OCI-LY1 (cell line): ENCODE data around the gene PIP5K1C.

Experiments used
- H2AFZ ChIP-seq: fragments of 200-600 bp; sonication (generic), shearing (Covaris generic); 2 replicates; pipeline ENCODE4 v1.6.0; 2014; ENCODE audit warnings: antibody characterized with exemption, mild to moderate bottlenecking, low read length
- H3F3A ChIP-seq: fragments of 200-600 bp; sonication (generic), shearing (Covaris generic); 2 replicates; pipeline ENCODE4 v1.6.0; 2014; ENCODE audit warnings: mild to moderate bottlenecking, antibody characterized with exemption, low read length, moderate library complexity; ENCODE audit not compliant: insufficient read depth
- H3K27ac ChIP-seq: fragments of 200-600 bp; sonication (generic); 2 replicates; pipeline ENCODE4 v1.5.1; 2014; ENCODE audit warnings: low read length, mixed run types, mild to moderate bottlenecking, low read depth; ENCODE audit not compliant: poor library complexity, severe bottlenecking
- H3K27me3 ChIP-seq: fragments of 200-600 bp; sonication (generic); 2 replicates; pipeline ENCODE4 v1.6.0; 2014; ENCODE audit warnings: antibody characterized with exemption, mild to moderate bottlenecking, low read length, moderate library complexity; ENCODE audit not compliant: insufficient read depth
- H3K36me3 ChIP-seq: fragments of 200-600 bp; sonication (generic); 2 replicates; pipeline ENCODE4 v1.6.1; 2014; ENCODE audit warnings: mild to moderate bottlenecking, antibody characterized with exemption, low read length, moderate library complexity, mixed read lengths; ENCODE audit not compliant: insufficient read depth
- H3K4me1 ChIP-seq: fragments of 200-600 bp; sonication (generic); 2 replicates; pipeline ENCODE4 v1.5.1; 2014; ENCODE audit warnings: mild to moderate bottlenecking, low read length, moderate library complexity; ENCODE audit not compliant: insufficient read depth, severe bottlenecking
- H3K4me2 ChIP-seq: fragments of 200-600 bp; sonication (generic), shearing (Covaris generic); 2 replicates; pipeline ENCODE4 v1.6.1; 2014; ENCODE audit warnings: low read length
- H3K4me3 ChIP-seq: fragments of 200-600 bp; sonication (generic); 2 replicates; pipeline ENCODE4 v1.5.1; 2014; ENCODE audit warnings: low read length, low read depth, mild to moderate bottlenecking, mixed read lengths; ENCODE audit not compliant: poor library complexity, severe bottlenecking
- H3K79me2 ChIP-seq: fragments of 200-600 bp; shearing (Covaris generic); 2 replicates; pipeline ENCODE4 v1.6.1; 2016; ENCODE audit warnings: mixed run types, low read length, mixed read lengths; ENCODE audit not compliant: insufficient read depth
- H3K9ac ChIP-seq: fragments of 200-600 bp; sonication (generic), shearing (Covaris generic); 2 replicates; pipeline ENCODE4 v1.6.1; 2014; ENCODE audit warnings: mild to moderate bottlenecking, low read length, mixed read lengths
- H3K9me2 ChIP-seq: fragments of 200-600 bp; sonication (generic), shearing (Covaris generic); 2 replicates; pipeline ENCODE4 v1.6.1; 2014; ENCODE audit warnings: low read depth, mild to moderate bottlenecking, low read length, mixed read lengths
- H3K9me3 ChIP-seq: fragments of 200-600 bp; shearing (Covaris generic); 2 replicates; pipeline ENCODE4 v1.6.1; 2014; ENCODE audit warnings: low read length, mixed read lengths
- H4K20me1 ChIP-seq: fragments of 200-600 bp; sonication (generic), shearing (Covaris generic); 2 replicates; pipeline ENCODE4 v1.6.0; 2016; ENCODE audit warnings: mild to moderate bottlenecking, low read length; ENCODE audit not compliant: insufficient read depth
- CTCF ChIP-seq: fragments of 200-600 bp; sonication (generic), shearing (Covaris generic); IDR thresholded peaks from 2 replicates; pipeline ENCODE4 v1.5.1; 2017; ENCODE audit warnings: mild to moderate bottlenecking, antibody characterized with exemption, low read length, moderate library complexity, mixed read lengths
- EZH2 ChIP-seq: fragments of 200-600 bp; sonication (generic), shearing (Covaris generic); IDR thresholded peaks from 2 replicates; pipeline ENCODE4 v1.8.0; 2017; ENCODE audit warnings: borderline replicate concordance, mixed run types, mild to moderate bottlenecking, antibody characterized with exemption, low read length, moderate library complexity, mixed read lengths

The PIP5K1C gene

GRCh38 chr19:3698386-3698950 is 1.8 kb downstream of the PIP5K1C start:
- H3K4me3 ChIP-seq: no peak overlapping the region

GRCh38 chr19:3697671-3698385 is 2.4 kb downstream of the PIP5K1C start:
- Histone ChIP-seq H3K27ac (no peak overlapping the region), H3K4me1 (peaks cover 10% of the 10 kb centered on the region), H3K9me2 (no peaks in the 10 kb centered on the region), H3K79me2 (no peaks in the 10 kb centered on the region), H3K4me3 (no peak overlapping the region), H3F3A (no peaks in the 10 kb centered on the region), H3K9ac (no peak overlapping the region), H3K36me3 (no peaks in the 10 kb centered on the region), H2AFZ (no peak overlapping the region), H3K4me2 (no peak overlapping the region), H3K9me3 (no peaks in the 10 kb centered on the region), H3K27me3 (peaks cover 9% of the 10 kb centered on the region; the same call in 1 of the 2 replicates), H4K20me1 (no peaks in the 10 kb centered on the region)
- TF ChIP-seq CTCF (no peak), EZH2 (no peak)

More at GRCh38 chr19:3698386-3698950, 1.8 kb downstream of the PIP5K1C start:
- no peaks in the 10 kb centered on the region for H3K9me3 ChIP-seq
- H2AFZ ChIP-seq: no peak overlapping the region
- no peak overlapping the region for H3K27ac ChIP-seq
- no peak overlapping the region for H3K4me2 ChIP-seq
- TF ChIP-seq EZH2: no peak
- no peak for TF ChIP-seq CTCF
- H4K20me1 ChIP-seq: no peaks in the 10 kb centered on the region
- H3K36me3 ChIP-seq: no peaks in the 10 kb centered on the region
- H3K9me2 ChIP-seq: no peaks in the 10 kb centered on the region
- no peaks in the 10 kb centered on the region for H3F3A ChIP-seq
- H3K79me2 ChIP-seq: no peaks in the 10 kb centered on the region
- H3K4me1 ChIP-seq: peaks cover 10% of the 10 kb centered on the region
- H3K27me3 ChIP-seq: peaks cover 9% of the 10 kb centered on the region; the same call in 1 of the 2 replicates
- H3K9ac ChIP-seq: no peak overlapping the region

- Histone ChIP-seq H3K27ac (no peak overlapping the region), H3F3A (no peaks in the 10 kb centered on the region), H3K36me3 (no peaks in the 10 kb centered on the region), H3K9ac (no peak overlapping the region), H3K9me3 (no peaks in the 10 kb centered on the region), H3K4me2 (no peak overlapping the region), H4K20me1 (no peaks in the 10 kb centered on the region), H3K9me2 (no peaks in the 10 kb centered on the region), H2AFZ (no peak overlapping the region), H3K4me3 (no peak overlapping the region), H3K4me1 (peaks cover 10% of the 10 kb centered on the region), H3K27me3 (peaks cover 9% of the 10 kb centered on the region; the same call in 1 of the 2 replicates), H3K79me2 (no peaks in the 10 kb centered on the region)
- no peak for TF ChIP-seq EZH2
- TF ChIP-seq CTCF: no peak
These were observed 3.2 kb downstream of the PIP5K1C start for GRCh38 chr19:3697094-3697493.
